GM18951 (cell line): ENCODE data around the gene NPPC.

Experiments used
- POLR2A ChIP-seq: IDR thresholded peaks from 4 replicates; pipeline ENCODE4 v1.6.1; 2011; ENCODE audit warnings: mild to moderate bottlenecking; ENCODE audit not compliant: insufficient read length, insufficient read depth; ENCODE audit errors: extremely low read depth
- in situ Hi-C: fragments of 300-500 bp; cut with MboI; formaldehyde crosslinking; loops from one replicate; pipeline ENCODE4 v1.12.0; 2022; ENCODE audit warnings: low sequenced_read_pairs, mixed read lengths, inconsistent platforms; ENCODE audit not compliant: unreplicated experiment

Gene NPPC

DNA sequence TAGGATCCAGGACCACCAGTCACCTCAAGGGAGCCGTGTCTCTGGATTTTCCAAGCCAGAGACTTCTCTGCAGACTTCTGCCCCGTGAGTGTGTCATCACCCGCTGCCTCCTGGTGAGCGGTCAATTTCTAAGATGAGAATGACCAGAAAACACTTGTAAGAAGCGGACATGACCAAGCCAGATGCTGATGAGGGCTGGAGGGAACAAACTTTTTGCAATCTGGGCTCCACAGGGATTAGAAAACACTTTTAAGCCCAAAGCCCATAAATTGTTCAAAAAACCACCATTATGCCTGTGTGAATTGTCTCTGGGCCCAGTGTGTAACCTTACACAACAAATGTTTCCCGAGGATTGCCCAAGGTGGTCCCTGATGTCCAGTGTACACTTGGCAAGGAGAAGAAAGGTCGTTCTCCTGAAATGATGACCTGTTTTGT, 5.3 kb upstream of the NPPC start:
- in situ Hi-C loops: loop anchor here (10.0 kb wide), 2 partner anchors 213 to 393 kb away; no protein-coding TSS in a partner anchor
- TF ChIP-seq POLR2A: no peak

DNA sequence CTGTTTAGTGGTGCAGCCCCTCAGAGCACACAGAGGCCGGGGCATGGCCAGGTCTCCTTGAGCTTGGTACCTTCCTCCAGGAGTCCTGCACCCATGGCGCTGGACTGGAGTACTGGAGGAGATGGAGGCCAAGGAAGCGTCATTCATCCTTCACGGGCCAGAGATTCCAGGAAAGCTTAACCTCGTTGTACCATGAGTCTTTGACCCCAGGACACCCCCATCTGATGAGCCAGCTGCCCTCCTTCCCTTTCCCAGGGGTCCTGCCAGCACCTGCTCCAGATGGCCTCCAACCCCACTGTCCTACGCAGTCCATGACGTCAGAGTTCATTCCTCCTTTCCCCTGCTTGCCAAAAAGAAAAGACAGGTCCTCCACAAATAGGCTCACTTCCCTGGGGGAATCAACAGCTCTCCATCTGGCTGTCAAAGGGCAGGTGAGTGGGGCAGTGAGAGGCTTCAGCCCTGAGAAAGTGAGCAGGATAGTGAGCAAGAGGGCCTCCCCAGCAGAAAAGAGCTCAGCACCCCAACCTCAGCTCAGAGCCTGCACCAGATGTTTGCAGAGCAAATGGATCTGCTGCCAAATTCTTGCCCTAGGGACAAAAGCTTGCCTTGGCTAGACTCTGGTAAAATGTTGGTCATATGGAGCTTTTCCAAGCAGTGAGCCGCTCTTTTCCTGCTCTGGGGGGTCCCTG, 4.5 kb upstream of the NPPC start:
- no peak for TF ChIP-seq POLR2A
- in situ Hi-C loops: loop anchor here (10.0 kb wide), 2 partner anchors 214 to 394 kb away; no protein-coding TSS in a partner anchor

DNA sequence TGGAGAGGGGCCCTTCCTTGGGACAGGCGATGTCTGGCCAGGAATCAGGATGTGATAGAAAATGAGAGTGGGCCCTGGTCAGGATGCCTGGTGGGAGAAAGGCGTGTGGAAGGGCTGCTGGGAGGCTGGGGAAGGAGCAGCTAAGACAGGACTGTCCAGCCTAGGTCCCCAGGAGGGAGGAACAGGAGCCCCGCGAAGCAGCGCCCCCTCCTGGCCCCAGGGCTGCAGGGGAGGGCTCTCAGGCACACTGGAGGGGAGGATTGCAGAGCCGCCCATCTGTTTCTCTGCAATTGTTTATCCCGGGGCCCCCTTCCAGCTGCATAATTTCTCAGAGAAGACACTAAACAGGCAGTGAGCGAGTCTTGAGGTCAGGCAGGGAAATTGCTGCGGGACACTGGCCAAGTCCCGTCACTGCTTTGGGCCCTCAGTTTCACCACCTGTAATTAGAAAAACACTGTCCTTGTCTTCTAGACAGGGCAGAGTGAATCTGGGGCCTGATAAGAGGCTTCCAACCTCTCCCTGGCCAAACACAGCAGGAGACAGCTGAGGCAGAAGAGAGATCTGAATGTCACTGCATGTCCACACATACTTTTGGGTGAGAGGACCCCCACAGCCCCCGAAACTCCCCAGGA, 3.9 kb upstream of the NPPC start:
- in situ Hi-C loops: loop anchor here (10.0 kb wide), 2 partner anchors 215 to 395 kb away; no protein-coding TSS in a partner anchor

DNA sequence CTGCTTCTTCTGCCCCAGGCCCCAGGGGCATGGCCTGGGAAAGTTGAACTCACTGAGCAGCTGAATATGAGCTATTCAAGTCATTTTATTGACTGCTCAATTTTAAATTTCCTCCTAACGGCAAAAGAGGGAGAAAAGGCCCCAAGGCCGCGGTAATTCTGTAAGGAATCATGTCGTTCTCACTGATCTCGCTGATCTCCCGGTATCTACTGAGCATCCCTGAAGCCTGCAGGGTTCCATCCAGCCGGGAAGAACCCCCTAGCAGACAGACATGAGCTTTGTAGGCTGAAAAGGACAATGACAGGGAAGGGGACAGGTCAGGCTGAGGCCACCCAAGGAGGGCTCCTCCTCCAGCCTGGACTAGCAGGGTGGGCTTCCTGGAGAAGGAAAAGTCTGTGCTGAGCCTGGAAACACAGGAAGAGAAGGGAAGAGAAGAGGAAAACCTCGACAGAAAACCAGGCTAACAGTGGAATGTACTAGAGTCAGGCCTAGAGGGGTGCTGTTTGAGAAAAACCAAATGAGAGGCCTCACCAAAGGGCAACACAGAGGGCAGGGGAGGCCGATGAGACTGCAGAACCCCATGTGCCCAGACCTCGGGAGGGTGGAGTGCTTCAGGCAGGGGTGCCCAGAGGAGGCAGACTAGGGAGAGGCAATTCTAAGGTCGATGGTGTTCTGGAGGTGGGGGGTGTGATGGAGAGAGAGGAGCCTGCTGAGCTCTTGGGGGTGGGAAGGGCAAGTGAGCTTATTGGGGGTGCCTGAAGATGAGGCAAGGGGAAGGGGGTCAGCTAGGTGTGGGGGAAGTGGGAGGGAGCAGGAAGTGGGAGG, 2.9 kb upstream of the NPPC start:
- TF ChIP-seq POLR2A: no peak
- in situ Hi-C loops: no loop called here

More for the DNA sequence above, 3.9 kb upstream of the NPPC start:
- TF ChIP-seq POLR2A: no peak

DNA sequence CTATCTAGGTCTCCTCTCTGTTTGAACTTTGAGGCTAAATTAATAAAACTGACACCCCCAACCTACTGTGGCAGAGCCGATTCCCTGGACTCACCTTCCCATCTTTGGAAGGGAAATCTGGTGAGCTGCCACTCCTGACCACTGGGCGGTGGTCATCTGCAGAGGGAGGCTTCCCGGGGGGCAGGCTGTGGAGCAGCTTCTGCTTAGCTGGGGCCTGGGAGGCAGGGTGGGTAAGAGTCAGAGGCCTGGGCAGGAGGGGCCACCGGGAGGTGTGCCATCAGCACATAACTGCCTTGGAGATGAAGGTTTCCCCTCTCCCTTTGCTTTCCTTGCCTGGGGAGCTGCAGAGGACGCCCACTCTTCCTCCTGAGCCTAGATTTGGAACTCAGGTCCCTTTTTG, 2.3 kb upstream of the NPPC start:
- TF ChIP-seq POLR2A: no peak
- in situ Hi-C loops: no loop called here

DNA sequence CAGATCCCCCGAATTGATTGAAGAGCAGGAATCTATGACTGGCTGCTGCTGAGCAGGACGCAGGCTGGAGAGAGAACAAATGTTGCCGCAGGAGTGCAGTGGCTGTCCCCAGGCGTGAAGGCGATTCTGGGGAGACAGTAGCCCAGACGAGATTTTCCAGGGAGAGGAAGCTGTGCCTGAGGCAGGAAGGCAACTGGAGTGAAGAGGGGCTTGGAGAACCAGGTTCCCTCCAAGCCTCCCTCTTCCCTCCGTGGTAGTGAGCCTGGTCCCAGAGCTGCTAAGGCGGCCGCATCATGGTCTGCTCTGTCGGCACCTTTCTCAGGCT, 1.3 kb upstream of the NPPC start:
- no peak for TF ChIP-seq POLR2A
- in situ Hi-C loops: no loop called here

DNA sequence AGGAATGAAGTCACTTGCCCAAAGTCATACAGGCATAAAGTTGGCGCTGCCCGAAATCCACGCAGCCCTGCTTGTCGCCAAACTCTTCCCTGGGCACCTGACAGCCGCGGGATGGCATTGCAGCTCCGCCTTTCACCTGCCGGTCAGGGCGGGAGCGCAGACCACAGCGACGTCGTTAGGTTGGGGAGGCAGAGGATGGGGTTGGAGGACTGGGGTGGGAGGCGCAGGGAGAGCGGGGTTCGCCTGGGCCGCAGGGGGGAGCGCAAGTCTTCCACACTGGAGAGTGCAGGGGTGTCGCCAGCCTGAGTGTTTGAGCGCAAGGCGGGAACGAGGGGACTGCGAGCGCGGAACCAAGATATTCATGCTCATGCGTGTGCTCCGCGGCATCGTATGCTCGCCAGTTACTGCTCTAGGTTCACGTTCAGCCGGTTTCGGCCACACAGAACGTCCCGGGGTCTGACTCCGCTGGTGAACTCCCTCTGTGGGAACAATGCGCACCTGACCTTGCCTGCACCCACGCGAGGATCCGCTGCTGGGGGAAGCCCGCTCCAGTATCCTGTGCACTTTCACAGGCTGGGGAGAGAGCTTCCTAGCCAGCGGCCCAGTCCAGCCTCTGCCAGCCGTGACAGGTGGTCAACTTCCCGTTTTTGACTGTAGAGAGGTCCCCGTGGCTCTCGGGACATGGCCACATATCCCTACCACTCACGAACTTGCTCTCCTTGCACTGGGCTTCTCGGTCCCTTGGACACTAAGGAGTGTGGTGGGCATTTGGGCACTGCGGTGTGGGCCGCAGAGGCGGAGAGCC, 767 bp upstream of the NPPC start:
- in situ Hi-C loops: no loop called here
- no peak for TF ChIP-seq POLR2A

DNA sequence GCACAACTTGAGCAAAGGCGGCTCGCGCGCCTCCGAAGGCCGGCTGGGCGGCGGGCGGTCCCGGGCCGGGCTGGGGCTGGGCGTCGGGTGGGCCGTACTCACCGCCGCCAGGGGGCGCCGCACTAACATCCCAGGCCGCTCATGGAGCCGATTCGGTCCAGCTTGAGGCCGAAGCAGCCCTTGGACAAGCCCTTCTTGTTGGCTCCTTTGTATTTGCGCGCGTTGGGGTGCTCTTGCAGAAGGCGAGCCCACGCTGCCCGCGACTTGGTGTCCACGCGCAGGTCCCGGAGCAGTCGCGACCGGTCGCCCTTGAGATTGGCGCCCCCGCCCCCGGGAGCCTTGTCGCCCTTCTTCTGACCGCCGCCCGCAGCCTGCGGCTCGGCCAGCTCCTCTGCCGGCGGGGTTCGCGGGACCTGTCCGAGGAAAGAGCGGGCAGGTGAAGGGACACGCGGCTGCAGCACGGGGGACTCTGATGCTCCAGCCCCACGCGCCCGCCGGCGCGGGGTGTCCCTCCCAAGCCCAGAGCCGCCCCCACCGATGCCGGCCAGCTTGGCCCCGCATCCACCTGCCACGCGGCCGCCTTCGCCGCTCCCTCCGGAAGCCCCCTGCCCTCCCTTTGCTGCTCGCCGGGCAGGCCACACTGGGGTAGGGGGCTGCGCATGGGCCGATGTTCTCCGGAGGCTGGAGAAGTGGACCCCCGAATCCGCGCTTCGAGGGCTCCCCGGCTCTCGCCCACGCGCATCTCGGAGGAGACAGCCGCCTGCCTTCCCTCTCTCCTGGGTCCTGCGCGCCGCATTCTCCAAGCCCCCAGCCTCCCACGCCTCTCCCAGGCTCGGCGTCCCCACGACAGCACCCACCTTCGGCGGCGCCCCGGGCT, 655 bp downstream of the NPPC start:
- no peak for TF ChIP-seq POLR2A
- in situ Hi-C loops: no loop called here

DNA sequence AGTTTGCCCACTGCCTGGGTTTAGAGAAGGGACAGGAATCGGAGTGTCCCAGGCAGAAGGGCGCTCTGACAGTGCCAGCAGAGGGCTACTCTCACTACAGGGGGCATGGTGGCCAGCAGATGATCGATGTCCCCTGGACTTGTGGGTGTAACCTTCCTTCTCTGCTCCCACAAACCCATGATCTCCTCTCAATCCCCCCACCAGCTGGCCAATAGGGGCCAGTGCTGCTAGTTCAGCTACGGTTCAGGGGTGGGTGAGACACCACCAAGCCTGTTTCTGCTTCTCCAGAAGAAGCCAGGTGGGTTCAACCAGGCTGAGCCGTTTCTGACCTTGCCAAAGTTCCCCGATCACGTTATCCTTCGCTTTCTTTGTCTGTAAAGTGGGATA, 1.3 kb downstream of the NPPC start:
- in situ Hi-C loops: no loop called here

DNA sequence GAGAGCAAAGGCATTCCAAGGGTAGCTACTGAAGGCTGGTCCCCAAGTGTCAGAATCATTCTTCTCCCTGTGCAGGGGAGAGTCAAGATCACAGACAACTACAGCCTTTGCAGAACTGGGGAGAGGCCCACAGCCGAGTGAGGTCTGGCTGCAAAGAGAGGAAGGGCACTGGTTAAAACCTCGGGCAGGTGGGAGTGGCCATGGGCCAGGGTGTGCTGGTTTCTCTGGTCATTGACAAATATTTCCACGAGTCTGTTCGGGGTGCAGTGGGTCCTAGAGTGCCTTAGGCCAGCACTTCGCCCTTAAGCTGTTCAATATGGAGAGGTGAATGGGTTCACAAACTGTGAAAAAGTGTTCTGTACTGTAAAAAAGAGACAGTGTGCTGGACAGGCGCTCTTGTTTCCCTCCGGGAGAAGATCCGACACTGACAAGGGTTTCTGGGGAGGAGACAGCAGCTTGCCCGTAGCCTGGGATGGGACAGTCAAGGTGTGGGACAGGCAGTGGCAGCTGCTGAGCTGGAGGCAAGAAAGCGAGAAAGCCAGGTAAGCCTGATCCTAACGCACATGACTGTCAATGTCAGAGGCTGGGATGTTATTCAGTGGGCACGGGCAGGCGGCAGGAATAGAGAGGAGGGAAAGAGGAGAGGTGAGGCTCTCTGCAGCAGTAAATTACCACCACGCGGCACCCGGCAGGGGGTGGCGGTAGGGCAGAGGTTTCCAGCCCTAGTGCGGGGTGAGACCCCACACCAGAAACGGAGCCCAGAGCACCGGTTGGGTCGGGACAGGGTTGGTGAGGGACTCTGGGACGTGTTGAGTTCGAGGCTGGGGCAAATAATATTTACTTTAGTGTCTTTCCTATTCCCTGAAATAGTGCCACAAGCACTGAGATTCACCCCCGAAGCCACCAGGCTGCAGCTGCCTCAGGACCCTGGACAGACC, 2.0 kb downstream of the NPPC start:
- TF ChIP-seq POLR2A: no peak
- in situ Hi-C loops: no loop called here

More for the DNA sequence above, 1.3 kb downstream of the NPPC start:
- TF ChIP-seq POLR2A: no peak

DNA sequence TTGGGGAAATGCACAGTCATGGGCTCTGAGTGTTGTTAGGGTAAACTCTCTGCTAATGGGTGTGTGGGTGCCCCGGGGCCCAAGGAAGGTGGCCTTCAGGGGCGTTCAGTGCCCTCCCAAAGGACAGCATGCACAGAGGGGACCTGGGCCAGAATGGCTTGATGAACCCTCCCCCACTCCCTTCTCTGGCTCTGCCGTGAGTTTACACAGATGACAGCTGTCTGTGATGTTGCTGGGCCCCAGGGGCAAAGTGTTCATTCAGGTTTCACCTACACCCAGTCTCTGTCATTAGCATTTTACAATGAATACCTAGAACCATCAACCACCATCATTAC, 3.2 kb downstream of the NPPC start:
- in situ Hi-C loops: no loop called here
- TF ChIP-seq POLR2A: no peak
